ENCODE results near the gene STOM. TPM values are rescaled to one million over a fixed set of nuclear protein-coding genes. Genes with fewer than 3 reads are reported as not detected.

STOM gene
- total RNA-seq, 1 experiment from 2014 or later: 192 TPM

GRCh38 chr9:121328476-121328875 is 41.6 kb downstream of the STOM start:
- no peak overlapping the region for H3K27ac ChIP-seq
- no peaks in the 10 kb centered on the region for H3K9me3 ChIP-seq (replicated peaks)
- H3K4me1 ChIP-seq (replicated peaks): peaks cover 29% of the 10 kb centered on the region
- H3K4me3 ChIP-seq: no peak overlapping the region
- H3K36me3 ChIP-seq: peaks cover 91% of the 10 kb centered on the region
- DNase-seq (ENCODE audit: low read depth in 1 of 2, low spot score in 2 of 2): no peak
- H3K27me3 ChIP-seq (replicated peaks): no peaks in the 10 kb centered on the region

- H3K27me3 ChIP-seq (replicated peaks): no peaks in the 10 kb centered on the region
- peaks cover 87% of the 10 kb centered on the region for H3K36me3 ChIP-seq
- H3K4me3 ChIP-seq: peak overlapping the region; percentile 10
- no peak for DNase-seq (ENCODE audit: low read depth in 1 of 2, low spot score in 2 of 2)
- no peaks in the 10 kb centered on the region for H3K9me3 ChIP-seq (replicated peaks)
- peaks cover 43% of the 10 kb centered on the region for H3K4me1 ChIP-seq (replicated peaks)
- H3K27ac ChIP-seq: peak overlapping the region; percentile 51
Observed at GRCh38 chr9:121326901-121327613, 43.0 kb downstream of the STOM start.

- Histone ChIP-seq H3K27me3 (replicated peaks) (no peaks in the 10 kb centered on the region), H3K9me3 (replicated peaks) (no peaks in the 10 kb centered on the region), H3K4me1 (replicated peaks) (peaks cover 49% of the 10 kb centered on the region), H3K36me3 (peaks cover 85% of the 10 kb centered on the region), H3K27ac (peak overlapping the region; percentile 70), H3K4me3 (peak overlapping the region; percentile 10)
- peak; percentile 96 for DNase-seq (ENCODE audit: low read depth in 1 of 2, low spot score in 2 of 2)
Observed at GRCh38 chr9:121326130-121326838, 43.8 kb downstream of the STOM start.

- H3K36me3 ChIP-seq: peaks cover 82% of the 10 kb centered on the region
- peak overlapping the region; percentile 70 for H3K27ac ChIP-seq
- H3K4me1 ChIP-seq (replicated peaks): peaks cover 58% of the 10 kb centered on the region
- H3K27me3 ChIP-seq (replicated peaks): no peaks in the 10 kb centered on the region
- H3K9me3 ChIP-seq (replicated peaks): no peaks in the 10 kb centered on the region
- no peak for DNase-seq (ENCODE audit: low read depth in 1 of 2, low spot score in 2 of 2)
- H3K4me3 ChIP-seq: no peak overlapping the region
Observed at GRCh38 chr9:121325387-121325786, 44.7 kb downstream of the STOM start.

- Histone ChIP-seq H3K4me1 (replicated peaks) (peaks cover 61% of the 10 kb centered on the region), H3K27ac (peak overlapping the region; percentile 70; the same call in 1 of the 2 replicates), H3K27me3 (replicated peaks) (no peaks in the 10 kb centered on the region), H3K9me3 (replicated peaks) (no peaks in the 10 kb centered on the region), H3K36me3 (peaks cover 76% of the 10 kb centered on the region), H3K4me3 (no peak overlapping the region)
- no peak for DNase-seq (ENCODE audit: low read depth in 1 of 2, low spot score in 2 of 2)
Observed at GRCh38 chr9:121324755-121325154, 45.3 kb downstream of the STOM start.

- Histone ChIP-seq H3K9me3 (replicated peaks) (no peaks in the 10 kb centered on the region), H3K27me3 (replicated peaks) (no peaks in the 10 kb centered on the region), H3K36me3 (peaks cover 71% of the 10 kb centered on the region), H3K27ac (no peak overlapping the region), H3K4me3 (no peak overlapping the region), H3K4me1 (replicated peaks) (peaks cover 61% of the 10 kb centered on the region)
- no peak for DNase-seq (ENCODE audit: low read depth in 1 of 2, low spot score in 2 of 2)
Observed at GRCh38 chr9:121324316-121324715, 45.7 kb downstream of the STOM start.

- H3K4me3 ChIP-seq: no peak overlapping the region
- peak overlapping the region; percentile 92; the same call in 1 of the 2 replicates for H3K27ac ChIP-seq
- no peak for DNase-seq (ENCODE audit: low read depth in 1 of 2, low spot score in 2 of 2)
- H3K27me3 ChIP-seq (replicated peaks): no peaks in the 10 kb centered on the region
- H3K4me1 ChIP-seq (replicated peaks): peaks cover 61% of the 10 kb centered on the region
- peaks cover 70% of the 10 kb centered on the region for H3K36me3 ChIP-seq
- H3K9me3 ChIP-seq (replicated peaks): no peaks in the 10 kb centered on the region
Observed at GRCh38 chr9:121323449-121324151, 46.5 kb downstream of the STOM start.

GRCh38 chr9:121322737-121323448 is 47.2 kb downstream of the STOM start:
- peak overlapping the region; percentile 92 for H3K27ac ChIP-seq
- no peaks in the 10 kb centered on the region for H3K9me3 ChIP-seq (replicated peaks)
- no peak for DNase-seq (ENCODE audit: low read depth in 1 of 2, low spot score in 2 of 2)
- peaks cover 67% of the 10 kb centered on the region for H3K36me3 ChIP-seq
- H3K4me1 ChIP-seq (replicated peaks): peaks cover 61% of the 10 kb centered on the region
- no peaks in the 10 kb centered on the region for H3K27me3 ChIP-seq (replicated peaks)
- H3K4me3 ChIP-seq: no peak overlapping the region

- Histone ChIP-seq H3K27me3 (replicated peaks) (no peaks in the 10 kb centered on the region), H3K4me1 (replicated peaks) (peaks cover 59% of the 10 kb centered on the region), H3K27ac (peak overlapping the region; percentile 92), H3K36me3 (peaks cover 66% of the 10 kb centered on the region), H3K4me3 (no peak overlapping the region), H3K9me3 (replicated peaks) (no peaks in the 10 kb centered on the region)
- DNase-seq (ENCODE audit: low read depth in 1 of 2, low spot score in 2 of 2): peak in 1 of 2 experiments; percentile 89
Observed at GRCh38 chr9:121322037-121322736, 47.9 kb downstream of the STOM start.

- H3K4me3 ChIP-seq: no peak overlapping the region
- H3K27ac ChIP-seq: peak overlapping the region; percentile 92
- DNase-seq (ENCODE audit: low read depth in 1 of 2, low spot score in 2 of 2): peak; percentile 82 to 85
- H3K27me3 ChIP-seq (replicated peaks): no peaks in the 10 kb centered on the region
- peaks cover 48% of the 10 kb centered on the region for H3K4me1 ChIP-seq (replicated peaks)
- H3K9me3 ChIP-seq (replicated peaks): no peaks in the 10 kb centered on the region
- H3K36me3 ChIP-seq: peaks cover 65% of the 10 kb centered on the region
Observed at GRCh38 chr9:121321016-121321503, 49.0 kb downstream of the STOM start.

GRCh38 chr9:121319383-121319780 is 50.7 kb downstream of the STOM start:
- no peak for DNase-seq (ENCODE audit: low read depth in 1 of 2, low spot score in 2 of 2)
- Histone ChIP-seq H3K27me3 (replicated peaks) (no peaks in the 10 kb centered on the region), H3K36me3 (peaks cover 61% of the 10 kb centered on the region), H3K9me3 (replicated peaks) (no peaks in the 10 kb centered on the region), H3K4me1 (replicated peaks) (peaks cover 34% of the 10 kb centered on the region), H3K4me3 (no peak overlapping the region), H3K27ac (no peak overlapping the region)

GRCh38 chr9:121318631-121319382 is 51.2 kb downstream of the STOM start:
- Histone ChIP-seq H3K27me3 (replicated peaks) (no peaks in the 10 kb centered on the region), H3K4me1 (replicated peaks) (peaks cover 34% of the 10 kb centered on the region), H3K9me3 (replicated peaks) (no peaks in the 10 kb centered on the region), H3K4me3 (no peak overlapping the region), H3K36me3 (peaks cover 61% of the 10 kb centered on the region), H3K27ac (no peak overlapping the region)
- no peak for DNase-seq (ENCODE audit: low read depth in 1 of 2, low spot score in 2 of 2)
